Measurements from ENCODE around the gene NGF.

Gene NGF

DNA sequence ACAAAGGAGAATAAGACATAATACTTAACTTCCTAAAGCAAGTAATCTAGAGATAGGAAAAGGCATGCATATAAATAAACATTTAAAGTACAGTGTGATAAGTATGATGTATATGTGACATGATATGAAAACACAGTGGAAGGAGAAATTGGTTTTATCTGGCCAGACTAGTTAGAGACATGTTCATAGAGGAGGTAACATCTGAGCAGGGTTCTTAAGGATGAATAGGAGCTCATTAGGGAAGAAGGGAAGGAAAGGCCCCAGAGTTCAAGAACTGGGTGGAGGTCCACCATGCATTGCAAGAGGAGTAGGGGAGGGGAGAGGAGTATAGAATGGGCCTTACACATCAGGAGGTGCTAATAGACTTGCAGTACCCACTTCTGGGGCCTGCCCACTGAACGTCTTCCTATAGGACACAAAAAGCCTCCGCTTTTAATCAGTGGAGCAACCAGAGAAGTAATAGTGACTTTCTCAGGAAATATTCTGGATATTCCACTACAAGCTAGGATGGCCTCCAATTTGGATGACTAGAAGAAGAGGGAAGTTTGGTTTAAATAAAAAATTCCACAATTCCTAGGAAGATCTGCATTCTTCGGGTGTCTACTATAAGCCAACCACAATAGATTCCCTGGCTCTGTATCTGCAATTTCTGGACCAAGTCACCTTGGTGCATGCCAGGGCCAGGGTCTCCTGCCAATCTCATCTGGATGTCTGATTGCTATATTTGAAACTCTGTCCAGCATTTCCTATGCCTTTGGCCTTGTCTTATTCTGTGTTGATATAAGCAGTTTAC lies 41.9 kb downstream of the NGF start:
- Histone ChIP-seq H3K9me3 (no peaks in the 10 kb centered on the region; the same call in 1 of the 2 replicates), H3K36me3 (no peaks in the 10 kb centered on the region), H3K27me3 (no peaks in the 10 kb centered on the region), H3K4me3 (ENCODE audit: low read depth, low read length) (no peak overlapping the region), H3K4me1 (no peaks in the 10 kb centered on the region)
- TF ChIP-seq, protein P1, sequence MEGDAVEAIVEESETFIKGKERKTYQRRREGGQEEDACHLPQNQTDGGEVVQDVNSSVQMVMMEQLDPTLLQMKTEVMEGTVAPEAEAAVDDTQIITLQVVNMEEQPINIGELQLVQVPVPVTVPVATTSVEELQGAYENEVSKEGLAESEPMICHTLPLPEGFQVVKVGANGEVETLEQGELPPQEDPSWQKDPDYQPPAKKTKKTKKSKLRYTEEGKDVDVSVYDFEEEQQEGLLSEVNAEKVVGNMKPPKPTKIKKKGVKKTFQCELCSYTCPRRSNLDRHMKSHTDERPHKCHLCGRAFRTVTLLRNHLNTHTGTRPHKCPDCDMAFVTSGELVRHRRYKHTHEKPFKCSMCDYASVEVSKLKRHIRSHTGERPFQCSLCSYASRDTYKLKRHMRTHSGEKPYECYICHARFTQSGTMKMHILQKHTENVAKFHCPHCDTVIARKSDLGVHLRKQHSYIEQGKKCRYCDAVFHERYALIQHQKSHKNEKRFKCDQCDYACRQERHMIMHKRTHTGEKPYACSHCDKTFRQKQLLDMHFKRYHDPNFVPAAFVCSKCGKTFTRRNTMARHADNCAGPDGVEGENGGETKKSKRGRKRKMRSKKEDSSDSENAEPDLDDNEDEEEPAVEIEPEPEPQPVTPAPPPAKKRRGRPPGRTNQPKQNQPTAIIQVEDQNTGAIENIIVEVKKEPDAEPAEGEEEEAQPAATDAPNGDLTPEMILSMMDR (IDR thresholded peaks at IDR 0.05; ENCODE audit: low read depth, low read length) = no peak
- no peak for DNase-seq

DNA sequence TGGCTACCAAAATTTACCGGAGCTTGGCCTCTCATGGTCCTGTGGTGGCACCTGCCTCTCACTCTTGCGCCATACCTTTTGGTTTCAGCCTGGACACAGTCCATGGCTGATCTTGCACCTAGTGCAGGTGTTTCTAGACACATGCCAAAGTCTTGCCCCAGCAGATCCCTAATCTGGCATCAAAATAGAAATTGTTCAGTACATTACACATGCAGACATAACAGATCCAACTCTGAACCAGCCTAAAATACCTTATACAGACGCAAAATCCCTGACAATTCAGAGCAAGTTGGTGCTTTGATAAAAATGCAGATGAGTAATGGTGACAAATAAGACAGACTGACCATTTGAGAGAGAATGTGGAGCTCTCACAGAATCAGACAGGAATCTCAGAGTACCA lies 44.1 kb downstream of the NGF start:
- TF ChIP-seq, protein P1 (IDR thresholded peaks at IDR 0.05; ENCODE audit: low read depth, low read length) = no peak
- H3K36me3 ChIP-seq = no peaks in the 10 kb centered on the region

DNA sequence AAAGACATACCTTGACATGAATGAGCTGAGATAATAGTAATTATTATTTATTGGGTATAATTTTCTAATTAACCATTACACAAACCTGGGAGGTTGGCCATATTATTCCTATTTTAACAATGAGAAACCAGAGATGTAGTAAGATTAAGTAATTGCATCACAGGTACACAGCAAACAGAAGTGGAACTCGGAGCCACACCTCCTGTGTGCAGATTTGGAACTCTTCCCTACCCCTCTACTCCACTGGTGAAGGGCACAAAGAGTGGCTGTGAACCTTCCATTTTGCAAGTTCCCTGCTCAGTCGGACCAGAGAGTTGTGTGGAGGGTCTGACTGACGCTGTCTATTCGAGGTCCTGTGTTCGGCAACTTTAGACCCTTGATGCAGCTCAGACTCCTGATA lies 45.0 kb downstream of the NGF start:
- Histone ChIP-seq H3K4me1 (no peaks in the 10 kb centered on the region), H3K27me3 (no peaks in the 10 kb centered on the region), H3K4me3 (ENCODE audit: low read depth, low read length) (no peak overlapping the region), H3K9me3 (no peaks in the 10 kb centered on the region; the same call in 1 of the 2 replicates), H3K36me3 (no peaks in the 10 kb centered on the region)
- DNase-seq = no peak
- TF ChIP-seq, protein P1 (IDR thresholded peaks at IDR 0.05; ENCODE audit: low read depth, low read length) = no peak

More for the DNA sequence above, 44.1 kb downstream of the NGF start:
- Histone ChIP-seq H3K27me3 (no peaks in the 10 kb centered on the region), H3K9me3 (no peaks in the 10 kb centered on the region; the same call in 1 of the 2 replicates), H3K4me1 (no peaks in the 10 kb centered on the region), H3K4me3 (ENCODE audit: low read depth, low read length) (no peak overlapping the region)
- DNase-seq = no peak

DNA sequence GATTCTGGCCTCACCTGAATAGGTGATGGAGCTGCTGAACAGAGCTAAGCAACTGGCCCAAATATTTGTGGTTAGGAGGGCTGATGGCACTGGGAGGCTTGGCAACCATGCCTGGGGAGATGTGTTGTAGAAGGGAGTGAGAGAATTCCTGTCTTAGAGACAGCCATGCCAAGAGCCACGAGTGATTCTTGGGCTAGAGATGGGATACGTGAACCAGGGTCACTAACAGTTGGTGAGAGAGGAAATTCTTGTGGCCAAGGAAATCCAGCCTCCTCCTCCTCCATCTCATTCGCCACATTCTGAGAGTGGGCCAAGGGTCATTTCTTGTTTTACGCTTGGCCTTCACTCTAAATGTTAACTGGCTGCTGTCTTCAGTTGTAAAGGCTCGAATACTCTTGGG lies 46.3 kb downstream of the NGF start:
- H3K27me3 ChIP-seq = no peaks in the 10 kb centered on the region
- no peaks in the 10 kb centered on the region for H3K4me1 ChIP-seq
- no peaks in the 10 kb centered on the region; the same call in 1 of the 2 replicates for H3K9me3 ChIP-seq
- H3K36me3 ChIP-seq = no peaks in the 10 kb centered on the region
- no peak for DNase-seq
- TF ChIP-seq, protein P1 (IDR thresholded peaks at IDR 0.05; ENCODE audit: low read depth, low read length) = no peak
- H3K4me3 ChIP-seq (ENCODE audit: low read depth, low read length) = no peak overlapping the region

DNA sequence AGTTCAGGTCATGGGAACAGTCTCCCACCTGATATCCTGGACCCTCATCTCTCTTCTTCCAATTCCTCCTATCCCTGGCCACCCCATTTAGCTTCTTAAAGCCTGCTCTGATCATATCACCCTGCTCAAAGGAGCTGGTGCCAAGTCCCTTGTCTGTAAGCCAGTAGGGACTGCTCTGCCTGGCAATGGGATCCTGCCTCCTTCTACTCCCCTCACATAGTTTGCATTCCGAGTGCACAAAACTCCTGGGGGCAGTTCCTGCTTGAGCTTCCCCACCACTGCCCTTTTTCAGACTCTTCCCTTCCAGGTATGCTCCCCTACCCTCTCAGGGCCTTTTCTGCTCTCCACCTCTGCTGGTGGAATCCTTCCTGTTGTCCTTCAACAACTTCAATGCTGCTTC lies 48.1 kb downstream of the NGF start:
- H3K36me3 ChIP-seq = no peaks in the 10 kb centered on the region
- TF ChIP-seq, protein P1 (IDR thresholded peaks at IDR 0.05; ENCODE audit: low read depth, low read length) = no peak
- no peaks in the 10 kb centered on the region for H3K27me3 ChIP-seq
- no peak for DNase-seq
- no peaks in the 10 kb centered on the region for H3K4me1 ChIP-seq
- H3K9me3 ChIP-seq = no peaks in the 10 kb centered on the region; the same call in 1 of the 2 replicates
- no peak overlapping the region for H3K4me3 ChIP-seq (ENCODE audit: low read depth, low read length)

DNA sequence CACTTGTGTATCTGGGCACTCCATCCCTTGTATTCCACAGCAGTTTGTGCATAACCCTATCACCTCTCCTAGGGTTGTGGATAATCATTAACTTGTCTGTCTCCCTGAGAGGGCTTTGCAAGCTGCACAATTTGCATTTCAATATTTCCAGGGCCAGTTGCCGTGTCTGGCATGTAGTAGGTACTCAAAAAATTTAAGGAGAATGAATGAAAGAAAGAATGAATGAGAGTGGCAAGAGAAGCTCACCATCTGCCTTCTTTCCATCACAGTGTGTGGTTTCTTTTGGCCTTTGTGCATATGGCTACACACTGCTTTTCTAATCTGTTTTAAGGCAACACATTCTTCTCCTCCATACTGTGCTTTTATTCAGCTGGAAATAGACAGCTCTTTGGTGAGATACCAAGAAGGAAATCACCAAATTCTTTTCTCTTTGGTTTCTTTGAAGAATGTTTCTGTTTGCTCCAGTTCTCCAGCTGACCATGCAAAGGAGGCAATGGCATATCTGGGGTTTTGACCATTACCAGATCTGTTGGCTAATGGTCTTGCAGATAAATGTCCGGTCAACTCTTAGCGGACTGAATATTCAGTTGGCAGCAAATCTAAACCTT lies 49.4 kb downstream of the NGF start:
- Histone ChIP-seq H3K27me3 (no peaks in the 10 kb centered on the region), H3K4me1 (no peaks in the 10 kb centered on the region), H3K36me3 (no peaks in the 10 kb centered on the region), H3K4me3 (ENCODE audit: low read depth, low read length) (no peak overlapping the region), H3K9me3 (no peaks in the 10 kb centered on the region; the same call in 1 of the 2 replicates)
- TF ChIP-seq, protein P1 (IDR thresholded peaks at IDR 0.05; ENCODE audit: low read depth, low read length) = no peak
- DNase-seq = no peak
